SU-DHL-6 (cell line): ENCODE data around the gene ZFP64.

ENCODE experiments used
- CTCF ChIP-seq: fragments of 200-600 bp; sonication (generic); IDR thresholded peaks from one replicate; pipeline ENCODE4 v1.5.1; 2017; ENCODE audit warnings: antibody characterized with exemption, mild to moderate bottlenecking, low read length, moderate library complexity; ENCODE audit not compliant: insufficient read depth, poor library complexity, severe bottlenecking
- EZH2phosphoT487 ChIP-seq: fragments of 200-600 bp; sonication (generic), shearing (Covaris generic); conservative IDR thresholded peaks from 2 replicates; pipeline ENCODE4 v1.6.1; 2018; ENCODE audit warnings: mild to moderate bottlenecking, antibody characterized with exemption, low read length, moderate library complexity, mixed read lengths

DNA sequence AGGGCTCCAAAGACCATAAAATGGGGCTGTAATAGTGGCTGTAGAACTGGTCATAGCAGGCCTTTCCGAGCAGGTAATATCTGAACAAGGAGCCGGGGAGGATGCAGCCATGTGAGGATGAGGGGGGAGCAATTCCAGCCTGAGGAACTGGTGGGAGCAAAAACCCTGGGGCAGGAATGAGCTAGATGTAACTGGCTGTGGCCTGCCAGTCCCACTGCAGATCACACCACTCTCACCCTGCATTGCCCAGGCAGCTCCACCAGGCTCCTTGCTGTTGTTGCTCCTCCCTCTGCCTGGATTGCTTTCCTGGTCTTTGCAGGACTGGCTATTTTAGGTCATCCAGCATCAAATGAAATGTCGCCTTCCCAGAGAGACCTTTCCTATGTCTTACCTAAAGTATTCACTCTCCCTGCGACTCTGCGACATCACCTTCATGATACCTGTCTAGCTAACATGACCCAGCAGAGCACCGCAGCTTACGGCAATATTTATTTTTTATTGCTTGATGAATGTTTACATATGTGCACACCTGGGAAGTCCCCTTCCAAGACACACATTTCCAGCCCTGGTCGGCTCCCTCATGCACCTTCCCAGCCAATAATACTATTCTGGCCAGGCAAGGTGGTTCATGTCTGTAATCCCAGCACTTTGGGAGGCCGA, 2.4 kb upstream of the ZFP64 start:
- TF ChIP-seq CTCF: no peak
- TF ChIP-seq EZH2phosphoT487: no peak
